GM12891 (cell line): ENCODE data around the gene CEP126.

ENCODE experiments used
- PAX5 ChIP-seq: IDR thresholded peaks from 2 replicates; pipeline ENCODE4 v1.6.1; 2011; ENCODE audit warnings: low read length, moderate library complexity, mild to moderate bottlenecking; ENCODE audit not compliant: insufficient read depth, severe bottlenecking
- POLR2A ChIP-seq: IDR thresholded peaks from 2 replicates; pipeline ENCODE4 v1.6.1; 2011; ENCODE audit warnings: low read depth, low read length, control low read depth
- POLR2AphosphoS5 ChIP-seq: IDR thresholded peaks from 2 replicates; pipeline ENCODE4 v1.6.1; 2011; ENCODE audit warnings: low read depth, low read length, control low read depth
- POU2F2 ChIP-seq: IDR thresholded peaks from 2 replicates; pipeline ENCODE4 v1.6.1; 2011; ENCODE audit warnings: low read depth, mild to moderate bottlenecking, control low read depth, low read length, moderate library complexity
- SPI1 ChIP-seq: IDR thresholded peaks from 2 replicates; pipeline ENCODE4 v1.6.1; 2011; ENCODE audit warnings: low read depth, low read length, control low read depth
- TAF1 ChIP-seq: IDR thresholded peaks from 2 replicates; pipeline ENCODE4 v1.6.1; 2011; ENCODE audit warnings: low read depth, low read length, control low read depth

GRCh38 chr11:102046841-102047240 is 132.0 kb downstream of the CEP126 start:
- TF ChIP-seq POLR2A (no peak), TAF1 (no peak), POLR2AphosphoS5 (no peak), SPI1 (no peak), POU2F2 (no peak), PAX5 (no peak)
